ENCODE measurements around the gene RASA4.
A peak's percentile ranks its signal among the peaks of the same experiment; 100 is the strongest.
"Not testable (repeated sequence)": the region's sequence is repeated elsewhere in the genome, so short reads cannot be mapped to it uniquely, and the experiment has no call there.

RASA4 gene

DNA sequence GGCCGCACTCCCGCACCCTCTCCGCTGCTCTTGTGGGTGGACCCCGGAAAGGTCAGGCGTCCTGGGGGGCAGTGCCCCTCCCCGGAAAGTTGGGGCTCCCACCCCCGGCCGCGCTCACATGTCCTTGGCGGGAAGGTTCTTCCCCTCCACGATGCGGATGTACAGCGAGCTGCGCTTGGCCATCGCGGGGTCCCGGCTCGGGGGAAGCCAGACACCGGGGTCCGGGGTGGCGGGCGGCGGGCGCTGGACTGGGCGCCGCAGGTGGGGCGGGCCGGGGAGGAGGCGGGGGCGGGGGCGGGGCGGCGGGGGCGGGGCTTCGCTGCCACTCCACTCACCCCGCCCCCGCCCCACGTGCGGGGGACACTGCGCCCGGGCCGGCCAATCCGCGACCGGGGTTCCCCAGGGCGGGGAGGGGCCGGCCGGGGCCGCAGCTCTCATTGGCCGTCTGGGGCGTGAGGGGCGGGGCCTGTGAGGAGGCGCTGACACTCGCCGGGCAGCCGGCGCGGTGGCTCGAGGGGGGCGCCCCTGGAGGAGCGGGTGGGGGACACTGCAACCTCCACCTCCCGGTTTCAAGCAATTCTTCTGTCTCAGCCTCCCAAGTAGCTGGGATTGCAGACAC, at the start of gene RASA4:
Gene RASA4, minus strand, starts transcription at position 250 of the 619 bp plus-strand sequence. Its CDS starts 67 bp downstream, at position 183.
- peak within 1 kb of the TSS; percentile 59 for H3K4me3 ChIP-seq (ENCODE audit: low read depth, low read length)
- DNase-seq (ENCODE audit: low read depth) = not testable (repeated sequence)

DNA sequence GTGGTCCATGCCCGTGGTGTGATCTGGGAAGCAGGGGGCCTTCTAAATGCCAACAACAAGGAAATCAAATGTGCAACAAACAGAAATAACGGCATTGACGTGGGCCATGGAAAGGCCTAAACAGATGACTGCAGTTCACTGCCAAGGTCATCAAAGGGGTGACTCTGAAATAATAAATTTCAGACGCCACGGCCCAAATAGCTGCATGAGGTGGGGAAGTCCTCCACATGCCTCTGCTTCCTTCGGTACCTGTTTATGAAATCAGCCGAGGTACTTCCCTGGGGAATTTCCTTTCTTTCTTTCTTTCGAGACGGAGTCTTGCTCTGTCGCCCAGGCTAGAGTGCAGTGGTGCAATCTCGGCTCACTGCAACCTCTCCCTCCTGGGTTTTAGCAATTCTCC, 48.2 kb upstream of the RASA4 start:
- not testable (repeated sequence) for DNase-seq (ENCODE audit: low read depth); H3K4me3 ChIP-seq (ENCODE audit: low read depth, low read length)

DNA sequence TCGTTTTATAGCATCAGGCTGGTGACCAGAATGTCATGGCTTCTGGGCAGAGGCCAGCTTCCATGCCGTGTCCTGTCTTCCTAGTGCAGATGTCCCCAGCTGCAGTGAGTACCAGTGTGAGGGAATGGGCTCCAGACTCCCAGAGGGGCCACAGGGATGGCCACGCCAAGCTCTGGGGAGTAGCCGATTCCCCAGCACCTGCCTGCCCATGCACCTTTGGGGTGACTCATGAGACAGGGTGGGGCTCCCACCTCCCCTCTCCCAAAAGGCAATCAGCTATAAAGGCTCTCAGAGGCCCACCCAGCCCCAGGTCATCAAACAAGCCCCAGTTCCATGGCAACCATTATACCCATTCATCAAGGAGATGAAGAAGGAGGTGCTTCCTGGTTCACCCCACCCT, 33.4 kb upstream of the RASA4 start, which contains the start of gene SPDYE2B:
Gene SPDYE2B, plus strand, starts transcription at position 396 of the 400 bp plus-strand sequence. CDS start 2,030 bp downstream, outside the sequence.
- not testable (repeated sequence) for H3K4me3 ChIP-seq (ENCODE audit: low read depth, low read length); DNase-seq (ENCODE audit: low read depth)

DNA sequence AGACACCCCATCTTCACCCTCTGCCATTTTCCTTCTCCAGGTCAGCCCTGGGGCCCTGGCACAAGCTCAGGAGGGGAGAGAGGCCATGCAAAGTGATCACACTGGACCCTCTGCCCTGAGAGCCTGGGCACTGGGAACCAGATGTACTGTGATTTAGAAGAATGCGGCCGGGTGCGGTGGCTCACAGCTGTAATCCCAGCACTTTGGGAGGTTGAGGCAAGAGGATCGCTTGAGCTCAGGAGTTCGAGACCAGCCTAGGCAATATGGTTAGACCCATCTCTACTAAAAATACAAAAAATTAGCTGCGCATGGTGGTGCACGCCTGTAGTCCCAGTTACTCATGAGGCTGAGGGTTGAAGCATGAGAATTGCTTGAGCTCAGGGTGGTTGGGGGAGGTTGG, 31.3 kb upstream of the RASA4 start:
- H3K4me3 ChIP-seq (ENCODE audit: low read depth, low read length); DNase-seq (ENCODE audit: low read depth): not testable (repeated sequence)

DNA sequence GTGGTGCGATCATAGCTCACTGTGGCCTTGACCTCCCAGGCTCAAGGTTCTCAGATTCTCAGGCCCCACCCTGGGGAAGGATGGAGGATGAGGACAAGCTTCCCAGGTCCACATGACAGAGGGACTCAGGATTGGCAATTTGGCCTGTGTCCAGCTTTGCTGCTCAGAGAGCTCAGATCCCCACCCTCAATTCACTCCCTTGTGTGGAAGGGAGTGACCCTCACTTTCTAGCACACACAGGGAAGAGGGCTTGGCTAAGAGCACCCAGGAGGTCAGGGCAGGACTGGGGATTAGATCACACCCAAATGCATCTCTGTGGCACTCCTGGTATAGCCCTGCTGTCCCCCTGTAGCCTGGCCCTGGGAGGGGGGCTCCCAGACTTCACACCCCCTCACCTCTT, 26.8 kb upstream of the RASA4 start:
- not testable (repeated sequence) for DNase-seq (ENCODE audit: low read depth); H3K4me3 ChIP-seq (ENCODE audit: low read depth, low read length)

DNA sequence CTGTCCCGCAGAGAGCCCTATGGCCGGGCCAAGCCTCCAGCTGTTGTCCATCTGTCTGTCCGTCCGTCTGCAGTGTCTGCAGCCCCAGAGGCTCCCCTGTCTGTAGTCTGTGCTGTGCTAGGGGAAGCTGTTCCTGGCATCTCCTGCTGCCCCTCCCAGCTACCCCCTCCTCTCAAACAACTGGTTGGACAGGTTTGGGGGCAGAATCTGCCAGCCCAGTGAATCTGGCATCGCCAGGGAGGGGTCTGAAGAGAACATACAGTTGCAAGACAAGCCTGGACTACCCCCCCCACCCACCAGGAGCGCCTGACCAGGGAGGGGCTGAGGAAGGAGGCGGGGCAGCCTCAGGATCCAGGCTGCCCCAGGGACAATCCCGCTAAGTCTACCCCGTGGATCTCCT, 26.1 kb upstream of the RASA4 start, which contains the start of gene UPK3BL1:
Gene UPK3BL1, minus strand, starts transcription at position 101 of the 400 bp plus-strand sequence. Its CDS starts 50 bp downstream, at position 51.
- H3K4me3 ChIP-seq (ENCODE audit: low read depth, low read length); DNase-seq (ENCODE audit: low read depth): not testable (repeated sequence)

DNA sequence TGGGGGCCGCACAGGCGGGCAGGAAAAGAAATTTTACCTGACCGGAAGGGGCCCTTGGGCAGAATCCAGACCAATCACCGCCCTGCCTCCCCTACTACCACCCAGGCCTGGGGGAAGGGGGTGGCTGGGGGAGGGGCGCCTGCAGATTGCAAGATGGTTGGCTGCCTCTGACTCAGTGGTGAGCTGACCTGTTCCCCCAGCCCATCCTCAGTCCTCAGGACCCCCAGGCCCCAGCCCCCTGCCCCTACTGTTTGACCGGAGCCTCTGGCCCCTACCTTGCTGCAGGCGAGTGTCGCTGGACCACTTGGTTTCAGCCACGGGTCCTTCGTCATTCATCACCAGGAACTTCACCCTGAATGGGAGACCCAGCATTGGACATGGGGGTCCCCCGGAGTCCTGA, 22.3 kb upstream of the RASA4 start:
- not testable (repeated sequence) for DNase-seq (ENCODE audit: low read depth); H3K4me3 ChIP-seq (ENCODE audit: low read depth, low read length)

DNA sequence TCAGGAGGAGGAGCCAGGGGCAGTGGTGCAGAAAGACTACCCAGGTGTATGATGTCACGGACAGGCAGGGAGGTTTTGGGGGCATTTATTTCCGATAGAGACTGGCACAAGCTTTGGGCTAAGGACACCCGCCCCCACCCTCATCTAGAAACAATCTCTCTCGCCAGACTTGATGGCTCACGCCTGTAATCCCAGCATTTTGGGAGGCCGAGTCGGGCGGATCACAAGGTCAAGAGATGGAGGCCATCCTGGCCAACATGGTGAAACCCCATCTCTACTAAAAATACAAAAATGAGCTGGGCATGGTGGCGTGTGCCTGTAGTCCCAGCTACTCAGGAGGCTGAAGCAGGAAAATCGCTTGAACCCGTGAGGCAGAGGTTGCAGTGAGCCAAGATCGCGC, 20.4 kb upstream of the RASA4 start:
- DNase-seq (ENCODE audit: low read depth); H3K4me3 ChIP-seq (ENCODE audit: low read depth, low read length): not testable (repeated sequence)

DNA sequence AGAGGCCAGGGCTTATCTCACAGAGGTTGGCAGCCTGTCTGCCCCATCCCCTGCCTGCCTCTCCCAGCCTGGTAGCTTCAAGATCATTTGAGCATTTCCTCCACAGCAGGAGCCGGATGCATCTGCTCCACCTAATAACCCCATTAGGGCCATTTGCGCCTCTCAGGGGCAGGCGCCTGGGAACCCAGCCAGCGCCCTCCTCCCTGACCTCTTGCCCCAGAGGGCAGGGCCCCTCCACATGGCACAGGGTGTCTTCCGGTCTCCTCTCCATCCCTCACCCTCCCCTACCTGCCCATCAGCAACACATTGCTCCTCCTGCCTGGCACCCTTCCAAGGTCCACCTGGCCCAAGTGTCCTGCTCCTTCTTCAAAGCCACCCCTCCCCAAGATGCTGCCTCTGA, 18.8 kb upstream of the RASA4 start:
- not testable (repeated sequence) for H3K4me3 ChIP-seq (ENCODE audit: low read depth, low read length); DNase-seq (ENCODE audit: low read depth)

DNA sequence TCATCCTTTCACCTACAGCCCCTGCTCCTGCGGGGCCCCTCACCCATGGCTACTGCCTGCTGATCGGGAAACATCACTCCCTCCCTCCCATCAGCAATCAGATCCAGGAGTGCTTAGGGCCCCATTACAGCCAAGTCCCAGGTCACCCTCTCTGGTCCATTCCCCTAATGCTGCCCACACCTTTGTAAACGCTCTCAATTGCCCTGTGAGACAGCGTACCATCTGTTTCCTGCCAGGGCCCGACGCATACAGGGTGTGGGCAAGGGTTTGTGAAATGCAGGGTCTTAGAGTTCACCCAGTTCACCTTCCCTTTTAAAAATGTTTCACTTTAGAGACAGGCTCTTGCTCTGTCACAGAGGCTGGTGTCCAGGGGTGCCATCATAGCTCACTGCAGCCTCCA, 17.7 kb upstream of the RASA4 start:
- not testable (repeated sequence) for DNase-seq (ENCODE audit: low read depth); H3K4me3 ChIP-seq (ENCODE audit: low read depth, low read length)

DNA sequence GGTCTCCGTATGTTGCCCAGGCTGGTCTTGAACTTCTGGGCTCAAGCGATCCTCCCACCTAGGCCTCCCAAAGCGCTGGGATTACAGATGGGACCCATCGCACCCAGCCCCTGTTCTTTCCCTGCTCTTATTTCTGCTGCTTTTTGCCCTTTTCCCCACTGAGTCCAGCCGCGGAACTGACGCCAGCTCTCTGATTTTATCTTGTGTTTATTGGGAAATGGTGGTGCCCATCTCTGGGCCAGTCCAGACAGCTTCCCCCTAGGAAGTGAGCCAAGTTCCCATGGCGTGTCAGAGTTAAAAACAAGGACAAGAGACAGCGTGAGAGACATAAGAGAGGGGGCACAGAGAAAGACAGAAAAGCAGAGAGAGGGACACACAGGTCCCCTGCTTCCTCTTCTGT, 14.1 kb upstream of the RASA4 start:
- H3K4me3 ChIP-seq (ENCODE audit: low read depth, low read length); DNase-seq (ENCODE audit: low read depth): not testable (repeated sequence)

DNA sequence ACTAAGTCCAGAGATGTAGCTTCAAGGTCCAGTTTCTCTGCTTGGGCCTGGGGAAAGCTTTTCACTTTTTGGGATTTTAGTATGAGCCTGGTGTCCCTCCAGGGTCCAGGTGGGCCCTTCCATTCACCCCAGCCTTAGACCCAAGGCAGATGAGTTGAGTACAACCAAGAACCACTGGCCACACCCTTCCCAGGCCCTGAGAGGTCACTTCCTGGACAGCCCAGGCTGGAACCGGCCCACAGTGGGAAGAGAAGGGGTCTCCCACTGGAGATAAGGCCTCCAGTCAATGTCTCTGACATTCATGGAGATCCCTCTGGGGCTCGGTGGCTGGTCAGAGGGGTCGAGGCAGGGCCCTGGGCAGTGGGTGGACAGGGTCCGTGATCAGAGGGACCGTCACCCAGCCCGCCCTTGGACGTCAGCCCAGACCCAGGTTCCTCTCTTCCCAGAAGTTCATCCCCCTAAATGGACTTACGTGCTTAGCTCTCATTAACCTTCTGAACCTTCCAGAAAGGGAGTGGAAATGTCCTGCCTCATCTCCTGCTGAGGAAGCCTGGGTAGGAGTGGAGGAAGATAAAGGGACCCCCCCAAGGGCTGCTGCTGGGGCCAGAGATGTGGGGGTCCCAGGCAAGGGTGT, 10.8 kb upstream of the RASA4 start:
- not testable (repeated sequence) for DNase-seq (ENCODE audit: low read depth); H3K4me3 ChIP-seq (ENCODE audit: low read depth, low read length)

DNA sequence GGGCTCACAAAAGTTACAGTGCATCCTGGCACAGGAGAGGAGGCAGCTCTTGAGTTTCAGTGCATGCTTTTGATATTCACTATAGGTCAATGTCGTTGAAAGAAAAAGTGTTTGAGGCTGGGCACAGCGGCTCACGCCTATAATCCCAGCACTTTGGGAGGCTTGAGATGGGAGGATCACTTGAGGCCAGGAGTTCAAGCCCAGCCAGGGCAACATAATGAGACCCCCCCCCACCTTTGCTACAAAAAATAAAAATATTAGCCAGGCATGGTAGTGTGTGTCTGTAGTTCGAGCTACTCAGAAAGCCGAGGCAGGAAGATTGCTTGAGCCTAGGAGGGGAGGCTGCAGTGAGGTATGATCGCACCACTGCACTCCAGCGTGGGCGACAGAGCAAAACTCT, 1.6 kb upstream of the RASA4 start:
- not testable (repeated sequence) for DNase-seq (ENCODE audit: low read depth); H3K4me3 ChIP-seq (ENCODE audit: low read depth, low read length)

DNA sequence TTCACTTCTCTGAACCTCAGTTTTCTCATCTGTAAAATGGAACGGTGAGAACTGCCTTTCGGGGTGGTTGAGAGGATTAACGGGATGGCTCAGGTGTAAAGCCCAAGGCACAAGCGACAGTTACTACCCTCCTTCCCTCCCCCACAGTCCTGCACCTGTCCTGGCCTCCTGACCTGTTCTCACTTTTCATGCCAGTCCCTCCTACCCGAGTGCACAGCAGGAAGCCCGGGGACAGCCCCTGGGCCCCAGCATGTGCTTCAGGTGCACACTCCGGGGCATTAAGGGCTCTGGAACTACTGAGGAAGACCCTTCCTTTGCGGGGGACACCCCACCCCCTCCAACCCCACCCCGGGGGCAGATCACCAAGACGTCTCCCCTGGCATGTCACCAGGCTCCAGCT, 626 bp downstream of the RASA4 start:
- DNase-seq (ENCODE audit: low read depth); H3K4me3 ChIP-seq (ENCODE audit: low read depth, low read length): not testable (repeated sequence)

DNA sequence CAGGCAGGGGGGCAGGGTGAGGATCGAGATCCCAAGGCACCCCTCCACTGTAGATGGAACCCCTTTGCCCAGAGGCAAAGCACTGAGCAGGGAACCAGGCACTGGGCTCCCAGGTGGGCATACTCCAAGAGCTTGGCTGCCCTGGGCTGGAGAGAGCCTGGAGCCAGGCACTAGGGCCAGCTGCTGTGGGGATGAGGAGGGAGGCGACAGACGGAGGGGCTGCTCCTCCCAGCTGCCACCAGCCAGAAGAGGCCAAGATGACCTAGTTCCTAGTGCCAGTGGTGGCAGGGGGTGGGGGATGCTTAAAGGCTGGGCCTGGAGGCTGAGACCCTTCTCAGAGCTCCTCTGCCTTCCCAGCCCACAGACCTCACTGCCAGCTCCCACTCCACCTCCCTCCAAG, 1.7 kb downstream of the RASA4 start:
- not testable (repeated sequence) for DNase-seq (ENCODE audit: low read depth)

DNA sequence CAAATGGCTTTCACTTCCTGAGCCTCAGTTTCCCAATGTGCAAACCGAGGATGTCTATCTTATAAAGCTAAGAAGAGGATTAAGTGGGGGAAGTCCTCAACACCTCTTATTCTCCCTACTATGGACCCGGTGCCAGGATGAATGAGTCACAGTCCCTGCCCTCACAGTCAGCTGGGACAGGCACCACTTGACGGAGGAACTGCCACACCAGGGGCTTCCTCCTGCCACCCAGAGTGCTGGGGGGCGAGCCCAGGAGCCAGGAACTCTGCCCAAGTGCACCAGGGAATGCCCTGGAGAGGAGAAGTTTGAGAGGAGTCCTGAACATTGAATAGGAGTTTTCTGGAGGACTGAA, 2.2 kb downstream of the RASA4 start:
- DNase-seq (ENCODE audit: low read depth) = not testable (repeated sequence)

More for the DNA sequence above, 1.7 kb downstream of the RASA4 start:
- not testable (repeated sequence) for H3K4me3 ChIP-seq (ENCODE audit: low read depth, low read length)

DNA sequence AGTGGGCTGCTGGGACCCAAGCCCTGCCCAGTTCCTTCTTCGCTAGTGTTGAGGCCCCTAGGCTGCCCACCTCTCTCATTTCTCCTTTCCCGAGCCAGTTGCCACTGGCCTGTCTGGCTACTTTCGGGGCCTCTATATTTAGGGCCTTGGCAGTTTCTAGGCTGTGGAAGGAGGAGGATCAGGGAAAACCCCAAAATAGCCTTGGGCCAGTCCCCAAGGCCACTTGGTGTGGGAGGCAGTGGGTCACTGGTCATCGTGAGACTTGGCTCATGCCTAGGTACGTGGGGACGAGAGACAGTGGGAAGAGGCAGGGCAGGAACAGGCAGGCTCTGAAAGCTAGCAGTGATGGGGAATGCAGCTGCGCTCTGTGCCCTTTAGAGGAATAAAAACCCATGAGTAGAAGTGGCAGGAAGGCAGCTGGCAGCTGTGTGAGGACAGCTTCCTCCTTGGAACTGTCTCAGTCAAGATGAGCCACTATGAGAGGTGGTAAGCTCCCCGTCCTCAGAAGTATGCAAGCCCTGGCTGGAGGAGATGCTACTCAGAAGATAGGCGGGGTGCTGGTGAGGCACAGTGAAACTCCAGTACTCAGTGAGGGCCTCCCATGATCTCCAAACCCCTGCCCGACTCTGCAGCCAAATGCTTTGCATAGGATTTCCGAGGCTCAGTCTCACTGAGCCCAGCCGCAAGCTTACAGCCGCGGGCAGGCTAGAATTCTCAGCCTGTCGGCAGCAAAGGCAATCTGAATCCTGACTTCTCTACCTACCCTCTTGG, 2.8 kb downstream of the RASA4 start:
- H3K4me3 ChIP-seq (ENCODE audit: low read depth, low read length); DNase-seq (ENCODE audit: low read depth): not testable (repeated sequence)

More for the DNA sequence above, 2.2 kb downstream of the RASA4 start:
- H3K4me3 ChIP-seq (ENCODE audit: low read depth, low read length) = not testable (repeated sequence)

DNA sequence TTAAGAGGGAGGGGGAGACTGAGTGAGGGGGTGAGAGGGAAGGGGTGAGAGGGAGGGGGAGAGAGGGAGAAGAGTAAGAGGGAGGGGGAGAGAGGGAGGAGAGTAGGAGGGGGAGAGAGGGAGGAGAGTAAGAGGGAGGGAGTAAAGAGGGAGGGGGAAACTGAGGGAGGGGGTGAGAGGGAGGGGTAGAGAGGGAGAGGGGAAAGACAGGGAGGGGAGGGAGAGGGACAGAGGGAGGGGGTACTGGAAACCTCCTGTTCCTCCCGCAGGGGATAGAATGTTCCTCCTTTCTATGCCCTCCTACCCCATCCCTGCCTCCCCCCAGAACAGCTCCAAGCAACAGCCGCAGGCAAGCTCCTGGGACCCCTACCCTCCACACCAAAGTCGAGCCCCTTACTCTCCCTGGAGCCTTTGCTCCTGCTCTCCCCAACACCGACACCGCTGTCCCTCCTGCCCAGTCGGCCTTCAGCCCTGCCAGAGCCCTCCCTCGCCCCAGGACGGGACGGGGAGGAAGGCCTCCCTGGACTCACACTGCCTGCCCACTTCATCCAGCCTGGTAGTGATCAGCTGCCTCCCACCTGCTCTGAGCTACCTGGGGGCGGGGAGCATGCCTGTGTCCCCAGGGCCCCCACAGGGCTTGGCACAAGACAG, 4.8 kb downstream of the RASA4 start:
- DNase-seq (ENCODE audit: low read depth) = not testable (repeated sequence)
- peak overlapping the region; percentile 27 for H3K4me3 ChIP-seq (ENCODE audit: low read depth, low read length)

DNA sequence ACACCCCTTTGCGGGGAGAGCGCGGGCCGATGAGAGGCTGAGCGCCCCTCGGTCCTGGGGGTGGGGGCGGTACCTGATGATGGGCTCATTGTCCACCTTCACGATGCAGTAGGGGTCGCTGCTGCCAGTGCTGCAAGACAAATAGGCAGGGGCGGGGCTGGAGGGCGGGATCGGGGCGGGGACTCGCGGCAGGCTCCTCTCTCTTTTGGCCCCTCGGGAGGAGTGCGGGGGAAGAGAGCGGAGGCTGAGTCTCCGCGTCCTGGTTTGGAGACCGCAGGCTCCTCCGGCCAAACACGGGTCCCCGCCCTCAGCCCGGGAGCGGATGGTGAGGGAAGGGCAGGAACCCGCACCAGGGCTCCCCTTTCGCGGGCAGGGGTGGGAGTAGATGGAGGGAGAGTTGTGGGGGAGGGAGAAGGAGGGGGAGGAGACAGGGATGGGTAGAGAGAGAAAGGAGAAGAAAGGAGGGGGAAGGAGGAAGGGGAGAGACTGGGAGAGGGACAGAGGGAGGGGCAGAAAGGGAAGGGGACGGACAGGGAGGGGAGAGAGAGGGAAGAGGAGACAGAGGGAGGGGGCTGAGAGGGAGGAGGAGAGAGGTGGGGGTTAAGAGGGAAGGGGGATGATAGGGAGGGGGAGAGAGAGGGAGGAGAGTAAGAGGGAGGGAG, 5.4 kb downstream of the RASA4 start:
- not testable (repeated sequence) for H3K4me3 ChIP-seq (ENCODE audit: low read depth, low read length); DNase-seq (ENCODE audit: low read depth)
